C4-2B (cell line): ENCODE measurements around the gene RFX6.

Source experiments
- ZFX ChIP-seq: fragments of 450-650 bp; IDR thresholded peaks from 2 replicates; pipeline ENCODE4 v1.6.1; 2017
- TF ChIP-seq, protein P1 (sequence below): fragments of 450-650 bp; conservative IDR thresholded peaks from 2 replicates; pipeline ENCODE4 v1.5.1; 2017; ENCODE audit warnings: mild to moderate bottlenecking

DNA sequence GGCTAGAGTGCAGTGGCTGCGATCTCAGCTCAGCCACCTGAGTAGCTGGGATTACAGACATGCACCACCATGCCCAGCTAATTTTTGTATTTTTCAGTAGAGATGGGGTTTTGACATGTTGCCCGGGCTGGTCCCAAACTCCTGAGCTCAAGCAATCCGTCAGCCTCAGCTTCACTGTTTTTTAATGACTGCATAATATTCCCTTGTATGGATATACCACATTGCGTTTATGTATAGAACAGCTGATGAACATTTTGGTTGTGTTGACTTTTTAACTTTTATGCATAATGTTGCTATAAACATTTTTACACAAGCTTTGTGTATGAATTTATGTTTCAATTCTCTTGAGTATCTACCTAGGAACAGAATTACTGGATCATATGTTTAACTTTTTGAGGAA is 4.3 kb upstream of the RFX6 start:
- TF ChIP-seq, protein P1, sequence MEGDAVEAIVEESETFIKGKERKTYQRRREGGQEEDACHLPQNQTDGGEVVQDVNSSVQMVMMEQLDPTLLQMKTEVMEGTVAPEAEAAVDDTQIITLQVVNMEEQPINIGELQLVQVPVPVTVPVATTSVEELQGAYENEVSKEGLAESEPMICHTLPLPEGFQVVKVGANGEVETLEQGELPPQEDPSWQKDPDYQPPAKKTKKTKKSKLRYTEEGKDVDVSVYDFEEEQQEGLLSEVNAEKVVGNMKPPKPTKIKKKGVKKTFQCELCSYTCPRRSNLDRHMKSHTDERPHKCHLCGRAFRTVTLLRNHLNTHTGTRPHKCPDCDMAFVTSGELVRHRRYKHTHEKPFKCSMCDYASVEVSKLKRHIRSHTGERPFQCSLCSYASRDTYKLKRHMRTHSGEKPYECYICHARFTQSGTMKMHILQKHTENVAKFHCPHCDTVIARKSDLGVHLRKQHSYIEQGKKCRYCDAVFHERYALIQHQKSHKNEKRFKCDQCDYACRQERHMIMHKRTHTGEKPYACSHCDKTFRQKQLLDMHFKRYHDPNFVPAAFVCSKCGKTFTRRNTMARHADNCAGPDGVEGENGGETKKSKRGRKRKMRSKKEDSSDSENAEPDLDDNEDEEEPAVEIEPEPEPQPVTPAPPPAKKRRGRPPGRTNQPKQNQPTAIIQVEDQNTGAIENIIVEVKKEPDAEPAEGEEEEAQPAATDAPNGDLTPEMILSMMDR: no peak
- TF ChIP-seq ZFX: no peak
